Lung (tissue), 12 donors: ENCODE measurements around the gene PLCB2. TPM values are rescaled to one million over a fixed set of nuclear protein-coding genes. Genes with fewer than 3 reads are reported as not detected.
A peak's percentile ranks its signal among the peaks of the same experiment; 100 is the strongest.

Experiments used
- ATAC-seq: fragments of 200-7000 bp; cut with Tn5 transposase; one replicate; pipeline ENCODE4 v1.9.1; 2020; ENCODE audit warnings: moderate number of reproducible peaks; ENCODE audit not compliant: insufficient read depth, low FRiP score
- DNase-seq, 3 donors: peaks; one replicate each; pipeline ENCODE4 v3.0.0-alpha.2; 2013 to 2017
- H3K27ac ChIP-seq, 2 donors: one replicate each; pipeline ENCODE4 v1.5.1; 2013; ENCODE audit warnings: mild to moderate bottlenecking in 2 of 2, moderate library complexity in 2 of 2, control low read depth in 1 of 2, inconsistent platforms in 1 of 2, low read depth in 1 of 2, low read length in 1 of 2
- H3K27me3 ChIP-seq, 3 donors: one replicate each; pipeline ENCODE4 v1.5.1; 2013; ENCODE audit warnings: low read length in 2 of 3; ENCODE audit not compliant: control insufficient read depth in 3 of 3, insufficient read depth in 3 of 3
- H3K36me3 ChIP-seq, 4 donors: one replicate each; pipeline ENCODE4 v1.5.1; 2013; ENCODE audit warnings: low read length in 4 of 4, mild to moderate bottlenecking in 1 of 4, moderate library complexity in 1 of 4; ENCODE audit not compliant: control insufficient read depth in 4 of 4, insufficient read depth in 4 of 4
- H3K4me1 ChIP-seq, 5 donors: one replicate each; pipeline ENCODE4 v1.5.1; 2013; ENCODE audit warnings: low read length in 5 of 5, mild to moderate bottlenecking in 2 of 5, moderate library complexity in 1 of 5; ENCODE audit not compliant: control insufficient read depth in 5 of 5, insufficient read depth in 5 of 5
- H3K4me3 ChIP-seq: one replicate; pipeline ENCODE4 v1.5.1; 2013; ENCODE audit warnings: mild to moderate bottlenecking, control low read depth, moderate library complexity
- H3K9ac ChIP-seq, 2 donors: one replicate each; pipeline ENCODE4 v1.5.1; 2013; ENCODE audit warnings: low read length in 2 of 2, control low read depth in 1 of 2; ENCODE audit not compliant: insufficient read depth in 1 of 2
- H3K9me3 ChIP-seq, 4 donors: one replicate each; pipeline ENCODE4 v1.5.1; 2013; ENCODE audit warnings: low read length in 3 of 4, mild to moderate bottlenecking in 1 of 4, moderate library complexity in 1 of 4; ENCODE audit not compliant: control insufficient read depth in 4 of 4, insufficient read depth in 3 of 4
- WGBS, 2 donors: extraction: QIAGEN DNeasy Blood & Tissue Kit; methylation state at CpG; one replicate each; pipeline ENCODE4 v1.1.7; 2013; 5-methylcytosine and 5-hydroxymethylcytosine counted together
- polyA plus RNA-seq, 2 donors: library from polyadenylated mRNA; stranded (reverse); fragments of 200-250 nt; gene quantifications; one replicate each; pipeline ENCODE4 v1.2.1, GENCODE V29; 2013
- total RNA-seq, 2 donors: library from RNA; depleted of rRNA in 1 of 2; stranded (reverse); fragments of >200 nt in 1 of 2; gene quantifications; one replicate each; pipeline ENCODE4 v1.2.1, GENCODE V29; 2014 to 2021
- TF ChIP-seq, protein P1 (sequence below): IDR thresholded peaks from 2 replicates; pipeline ENCODE4 v1.5.1; 2012; ENCODE audit warnings: mild to moderate bottlenecking; ENCODE audit errors: control extremely low read depth, extremely low read depth
- donor health status: control.
- donor health status: control.
- donor health status: Bipolar disorder and iron deficiency.
- donor health status: healthy.
- donor health status: DM: yes; HTN: yes; CAD: no.

PLCB2 gene
- total and polyA plus RNA-seq, 4 donors = 17.9 to 76.7 (median 51.2) TPM

DNA sequence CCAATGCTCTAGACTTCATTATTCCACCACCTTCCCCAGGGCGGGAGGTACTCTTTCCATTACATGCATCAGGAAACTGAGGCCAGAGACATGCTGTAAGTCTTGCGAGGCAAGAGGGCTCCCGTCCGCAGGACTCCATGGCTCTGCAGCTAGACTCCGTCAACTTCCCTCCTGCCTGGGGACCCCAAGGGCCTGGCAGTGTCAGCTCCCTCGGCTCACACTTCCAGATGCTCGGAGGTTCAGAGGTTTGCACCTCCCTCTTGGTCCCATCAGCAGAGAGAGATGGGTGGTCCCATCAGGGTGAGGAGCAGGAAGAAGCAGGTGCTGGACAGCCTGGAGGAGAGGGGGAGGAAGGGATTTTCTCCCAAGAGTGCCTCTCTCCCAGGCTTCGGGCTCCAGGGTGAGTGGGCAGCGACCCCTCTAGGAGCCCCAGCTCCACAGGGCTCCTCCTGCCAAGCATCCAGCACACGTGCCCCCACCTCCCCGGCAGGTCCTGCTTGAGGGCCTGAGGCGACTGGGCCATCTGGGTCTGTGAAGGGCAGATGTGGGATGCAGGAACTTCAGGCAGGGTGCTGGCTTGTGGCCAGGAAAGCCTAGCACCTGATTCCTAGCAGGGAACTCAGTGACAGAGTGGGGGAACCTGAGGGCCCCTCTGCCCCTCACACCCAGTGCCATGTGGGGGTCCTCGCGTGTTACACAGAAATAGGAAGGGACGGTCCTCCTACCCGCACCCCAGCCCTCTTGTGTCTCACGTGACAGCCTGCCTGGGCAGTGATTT, 59.5 kb downstream of the PLCB2 start:
- H3K4me3 ChIP-seq = no peak overlapping the region
- H3K36me3 ChIP-seq = no peaks in the 10 kb centered on the region
- H3K27ac ChIP-seq = no peak overlapping the region
- H3K9me3 ChIP-seq = no peaks in the 10 kb centered on the region
- peaks cover 0 to 3% (median under 1%) of the 10 kb centered on the region in 3 donors for H3K27me3 ChIP-seq
- no peak overlapping the region for H3K9ac ChIP-seq
- WGBS, 2 donors = 91 to 96% methylated on average over 17 of the region's 17 CpGs
- ATAC-seq (no peak), DNase-seq (peak in 1 of 3 donors; percentile 24)
- H3K4me1 ChIP-seq = peaks cover 0 to 26% (median 7%) of the 10 kb centered on the region in 5 donors
- TF ChIP-seq, protein P1, sequence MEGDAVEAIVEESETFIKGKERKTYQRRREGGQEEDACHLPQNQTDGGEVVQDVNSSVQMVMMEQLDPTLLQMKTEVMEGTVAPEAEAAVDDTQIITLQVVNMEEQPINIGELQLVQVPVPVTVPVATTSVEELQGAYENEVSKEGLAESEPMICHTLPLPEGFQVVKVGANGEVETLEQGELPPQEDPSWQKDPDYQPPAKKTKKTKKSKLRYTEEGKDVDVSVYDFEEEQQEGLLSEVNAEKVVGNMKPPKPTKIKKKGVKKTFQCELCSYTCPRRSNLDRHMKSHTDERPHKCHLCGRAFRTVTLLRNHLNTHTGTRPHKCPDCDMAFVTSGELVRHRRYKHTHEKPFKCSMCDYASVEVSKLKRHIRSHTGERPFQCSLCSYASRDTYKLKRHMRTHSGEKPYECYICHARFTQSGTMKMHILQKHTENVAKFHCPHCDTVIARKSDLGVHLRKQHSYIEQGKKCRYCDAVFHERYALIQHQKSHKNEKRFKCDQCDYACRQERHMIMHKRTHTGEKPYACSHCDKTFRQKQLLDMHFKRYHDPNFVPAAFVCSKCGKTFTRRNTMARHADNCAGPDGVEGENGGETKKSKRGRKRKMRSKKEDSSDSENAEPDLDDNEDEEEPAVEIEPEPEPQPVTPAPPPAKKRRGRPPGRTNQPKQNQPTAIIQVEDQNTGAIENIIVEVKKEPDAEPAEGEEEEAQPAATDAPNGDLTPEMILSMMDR = no peak

DNA sequence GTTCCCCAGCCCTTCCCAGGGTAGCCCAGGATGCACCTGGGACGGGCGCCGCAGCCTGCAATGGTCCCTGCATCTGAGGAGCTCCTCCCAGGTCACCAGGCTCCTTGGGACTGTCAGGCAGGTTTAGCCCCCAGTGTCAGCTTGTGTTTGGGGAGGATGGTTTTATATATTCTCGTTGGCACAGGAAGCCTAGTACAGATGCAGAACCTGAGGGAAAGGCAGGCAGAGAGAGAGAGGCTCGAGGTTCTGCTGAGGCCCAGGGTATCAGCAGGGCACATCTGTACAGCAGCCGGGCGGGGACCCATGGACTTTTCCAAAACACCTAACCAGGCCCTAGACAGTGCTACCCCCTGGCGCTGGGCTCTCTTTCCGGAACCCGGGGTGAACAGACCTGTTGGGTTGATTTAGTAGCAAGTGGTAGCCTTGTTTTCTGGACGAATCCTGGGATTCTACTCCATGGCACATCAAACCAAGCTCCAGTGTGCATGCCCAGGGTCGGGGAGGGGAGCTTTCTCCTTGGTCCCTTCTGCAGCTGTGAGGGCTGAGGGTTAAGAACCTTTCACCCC, 60.2 kb downstream of the PLCB2 start:
- DNase-seq (no peak), ATAC-seq (no peak)
- H3K36me3 ChIP-seq = no peaks in the 10 kb centered on the region
- no peaks in the 10 kb centered on the region for H3K27me3 ChIP-seq
- no peak overlapping the region for H3K9ac ChIP-seq
- peaks cover 0 to 21% (median 7%) of the 10 kb centered on the region in 5 donors for H3K4me1 ChIP-seq
- no peak overlapping the region for H3K27ac ChIP-seq
- 84 to 88% methylated on average over 12 of the region's 12 CpGs for WGBS, 2 donors
- no peak overlapping the region for H3K4me3 ChIP-seq
- TF ChIP-seq, protein P1 = no peak
- H3K9me3 ChIP-seq = no peaks in the 10 kb centered on the region

DNA sequence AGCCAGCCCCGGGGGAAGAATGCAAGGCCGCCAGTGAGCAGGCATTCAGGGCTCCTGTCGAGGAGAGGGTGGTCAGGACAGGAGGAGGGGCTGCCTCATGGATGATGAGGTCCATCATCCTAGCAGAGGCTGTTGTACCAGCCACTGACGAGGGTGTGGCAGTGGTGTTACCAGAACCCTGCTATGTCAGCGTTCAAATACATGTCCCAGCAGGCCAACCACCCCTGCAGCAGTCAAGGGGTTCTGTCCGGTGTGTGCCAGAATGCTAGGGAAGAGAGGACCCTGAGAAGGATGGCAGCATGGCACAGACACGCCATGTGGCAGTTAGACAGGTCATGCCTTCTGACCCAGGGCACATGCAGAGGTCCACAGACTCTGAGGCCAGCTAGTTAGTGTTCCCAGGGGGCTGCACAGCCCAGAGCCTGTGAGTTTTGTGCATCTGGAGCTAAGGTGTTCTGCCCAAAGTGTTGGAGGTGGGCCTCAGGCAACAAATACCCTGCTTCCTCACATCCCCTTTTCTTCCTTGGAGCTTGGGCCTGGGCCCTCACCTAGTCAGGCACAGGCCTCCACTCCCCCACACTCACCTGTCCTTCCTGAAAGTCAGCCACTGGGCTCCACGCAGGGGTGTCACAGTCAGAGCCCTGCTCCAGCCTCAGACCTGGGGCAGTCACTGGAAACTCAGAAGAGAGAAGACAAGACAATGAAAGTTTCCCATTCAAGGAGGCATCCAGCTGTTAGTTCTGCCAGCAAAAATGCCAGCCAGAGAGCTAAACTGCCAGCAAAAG, 61.0 kb downstream of the PLCB2 start:
- 92 to 95% methylated on average over 8 of the region's 8 CpGs for WGBS, 2 donors
- Histone ChIP-seq H3K9ac (no peak overlapping the region), H3K4me3 (no peak overlapping the region), H3K9me3 (no peaks in the 10 kb centered on the region), H3K27ac (no peak overlapping the region), H3K36me3 (no peaks in the 10 kb centered on the region), H3K4me1 (peaks cover 0 to 15% (median 4%) of the 10 kb centered on the region in 5 donors), H3K27me3 (no peaks in the 10 kb centered on the region)
- ATAC-seq (no peak), DNase-seq (no peak)
- TF ChIP-seq, protein P1 = no peak
